Cerebellar nuclear complex (tissue), 1 donor: ENCODE measurements around the gene FUCA1.
A peak's percentile ranks its signal among the peaks of the same experiment; 100 is the strongest.

ENCODE experiments used
- DNase-seq, 2 experiments: peaks; one replicate each; lab custom pipeline; 2025; lab: John Stamatoyannopoulos, UW

FUCA1 gene

GRCh38 chr1:23801876-23802275 lies 66.2 kb downstream of the FUCA1 start:
- DNase-seq, result no peak

GRCh38 chr1:23801338-23801748 lies 66.7 kb downstream of the FUCA1 start:
- DNase-seq, result no peak

- DNase-seq, result peak; percentile 37 to 90
These were observed 67.4 kb downstream of the FUCA1 start, which contains the start of gene GALE for GRCh38 chr1:23800400-23801337. Gene GALE, minus strand, starts transcription at chr1:23800754. Its CDS starts 1,747 bp downstream, at chr1:23799007.

- no peak for DNase-seq
These were observed 68.3 kb downstream of the FUCA1 start for GRCh38 chr1:23799570-23800399.

GRCh38 chr1:23799255-23799569 lies 68.9 kb downstream of the FUCA1 start:
- no peak for DNase-seq

GRCh38 chr1:23798662-23799142 lies 69.4 kb downstream of the FUCA1 start:
- no peak for DNase-seq

- DNase-seq, result no peak
These were observed 70.3 kb downstream of the FUCA1 start for GRCh38 chr1:23797478-23798448.

- no peak for DNase-seq
These were observed 71.4 kb downstream of the FUCA1 start for GRCh38 chr1:23796466-23797271.

- no peak for DNase-seq
These were observed 72.2 kb downstream of the FUCA1 start for GRCh38 chr1:23795676-23796465.
